HepG2 (cell line): ENCODE results near the gene TPSB2. TPM values are rescaled to one million over a fixed set of nuclear protein-coding genes. Genes with fewer than 3 reads are reported as not detected.

ENCODE experiments used
- ATAC-seq: fragments of 200-7000 bp; cut with Tn5 transposase; 3 replicates; pipeline ENCODE4 v1.9.1; 2020; ENCODE audit warnings: mild to moderate bottlenecking, moderate library complexity
- BruUV-seq: library from RNA; stranded (reverse); fragments of 400-500 nt; replicated peaks from 2 replicates; lab custom pipeline; 2021; lab: Mats Ljungman, UMichigan
- CTCF ChIA-PET: fragments of 300-600 bp; formaldehyde crosslinking; extraction: SDS; loops from one replicate; lab custom pipeline; 2021; ENCODE audit warnings: low total read pairs, inconsistent platforms, low intra/inter-chr PET ratio; lab: Yijun Ruan, JAX
- POLR2A ChIA-PET: fragments of 350-600 bp; sonication (Branson Sonifier 250); formaldehyde crosslinking; loops from one replicate; lab custom pipeline; 2020; ENCODE audit warnings: antibody characterized with exemption, inconsistent platforms; lab: Yijun Ruan, JAX
- DNase-seq: peaks from one replicate; pipeline ENCODE4 v3.0.0-alpha.2; 2015; ENCODE audit warnings: low spot score
- FAIRE-seq: peaks from 3 replicates; lab custom pipeline; 2011; peaks lifted over from hg19 to GRCh38; lab: Jason Lieb, UNC
- H2AFZ ChIP-seq: one replicate; pipeline ENCODE4 v1.6.1; 2011; ENCODE audit warnings: low read length, inconsistent platforms
- H3K27ac ChIP-seq: fragments of 300-600 bp; 3 replicates; pipeline ENCODE4 v1.8.0; 2011; ENCODE audit warnings: mixed run types, mild to moderate bottlenecking, mixed read lengths, low read length, inconsistent platforms; ENCODE audit not compliant: insufficient read depth; ENCODE audit errors: extremely low read length
- H3K27me3 ChIP-seq, 2 experiments: fragments of 200-600 bp in 1 of 2; 2 replicates in 1 of 2; 3 replicates in 1 of 2; pipeline versions ENCODE4 v1.6.0 to v1.8.0; 2011; ENCODE audit warnings: low read length in 2 of 2, mild to moderate bottlenecking in 2 of 2, moderate library complexity in 2 of 2, inconsistent platforms in 1 of 2; ENCODE audit not compliant: insufficient read depth in 2 of 2, control insufficient read depth in 1 of 2
- H3K36me3 ChIP-seq, 2 experiments: fragments of 200-600 bp in 1 of 2; replicated peaks in 1 of 2; 2 replicates in 1 of 2; 3 replicates in 1 of 2; pipeline versions ENCODE4 v1.5.1 to v1.8.0; 2011; ENCODE audit warnings: low read length in 2 of 2, inconsistent platforms in 1 of 2; ENCODE audit not compliant: insufficient read depth in 2 of 2, control insufficient read depth in 1 of 2
- H3K4me1 ChIP-seq: 2 replicates; pipeline ENCODE4 v1.5.1; 2012; ENCODE audit warnings: low read length, inconsistent platforms; ENCODE audit not compliant: insufficient read depth
- H3K4me2 ChIP-seq: 2 replicates; pipeline ENCODE4 v1.6.0; 2011; ENCODE audit warnings: low read depth, low read length, inconsistent platforms
- H3K4me3 ChIP-seq, 3 experiments: fragments of 200-600 bp in 1 of 3; sonication (generic), shearing (Covaris generic) in 1 of 3; replicated peaks in 1 of 3; 2 replicates each; pipeline ENCODE4 v1.5.1; 2011 to 2016; ENCODE audit warnings: low read length in 3 of 3, inconsistent platforms in 2 of 3, low read depth in 2 of 3, mild to moderate bottlenecking in 2 of 3, control low read depth in 1 of 3, mixed read lengths in 1 of 3; ENCODE audit not compliant: insufficient read depth in 1 of 3
- H3K79me2 ChIP-seq: one replicate; pipeline ENCODE4 v1.6.1; 2011; ENCODE audit warnings: low read length, inconsistent platforms; ENCODE audit not compliant: insufficient read depth
- H3K9ac ChIP-seq: 2 replicates; pipeline ENCODE4 v1.6.0; 2011; ENCODE audit warnings: mild to moderate bottlenecking, low read depth, low read length, inconsistent platforms; ENCODE audit not compliant: insufficient read depth
- H3K9me3 ChIP-seq: 2 replicates; pipeline ENCODE4 v1.5.1; 2012; ENCODE audit warnings: mild to moderate bottlenecking, low read length
- H4K20me1 ChIP-seq: 2 replicates; pipeline ENCODE4 v1.6.0; 2011; ENCODE audit warnings: inconsistent platforms, mild to moderate bottlenecking, low read length, moderate library complexity; ENCODE audit not compliant: insufficient read depth
- EED ChIP-seq: sonication (generic); formaldehyde crosslinking; IDR thresholded peaks from 2 replicates; pipeline ENCODE4 v1.5.0; 2020; ENCODE audit warnings: mild to moderate bottlenecking, missing genetic modification reagents
- KDM5A ChIP-seq: fragments of 200-600 bp; sonication (generic); IDR thresholded peaks from 2 replicates; pipeline ENCODE4 v1.7.0; 2018; ENCODE audit warnings: antibody characterized with exemption, mild to moderate bottlenecking, low read length, borderline replicate concordance
- MTF2 ChIP-seq: sonication (generic); formaldehyde crosslinking; IDR thresholded peaks from 2 replicates; pipeline ENCODE4 v1.5.0; 2020; ENCODE audit warnings: missing genetic modification reagents, borderline replicate concordance
- SSRP1 ChIP-seq: IDR thresholded peaks from 2 replicates; pipeline ENCODE4 v1.6.1; 2016; ENCODE audit warnings: control low read depth
- ZBTB25 ChIP-seq: IDR thresholded peaks from 2 replicates; pipeline ENCODE4 v1.6.1; 2018; ENCODE audit warnings: missing genetic modification reagents
- ZFP36 ChIP-seq: fragments of 150-350 bp; IDR thresholded peaks from 2 replicates; pipeline ENCODE4 v1.6.1; 2018; ENCODE audit warnings: borderline replicate concordance, low read length, low read depth; ENCODE audit not compliant: partially characterized antibody
- ZFX ChIP-seq: sonication (generic); formaldehyde crosslinking; IDR thresholded peaks from 2 replicates; pipeline ENCODE4 v1.4.0; 2020; ENCODE audit warnings: mild to moderate bottlenecking, low read depth, missing genetic modification reagents, moderate library complexity
- ZNF143 ChIP-seq: sonication (generic); formaldehyde crosslinking; IDR thresholded peaks from 2 replicates; pipeline ENCODE4 v1.4.0; 2020; ENCODE audit warnings: missing genetic modification reagents
- ZNF354B ChIP-seq: sonication (generic); formaldehyde crosslinking; IDR thresholded peaks from 2 replicates; pipeline ENCODE4 v1.8.0; 2022; ENCODE audit warnings: mild to moderate bottlenecking, missing genetic modification reagents
- ZNF709 ChIP-seq: sonication (generic); formaldehyde crosslinking; IDR thresholded peaks from 2 replicates; pipeline ENCODE4 v1.5.0; 2020; ENCODE audit warnings: mild to moderate bottlenecking, missing genetic modification reagents
- ZNF713 ChIP-seq: sonication (generic); formaldehyde crosslinking; IDR thresholded peaks from 2 replicates; pipeline ENCODE4 v1.4.0; 2020; ENCODE audit warnings: mild to moderate bottlenecking, missing genetic modification reagents
- ZNF746 ChIP-seq: sonication (generic); formaldehyde crosslinking; IDR thresholded peaks from 2 replicates; pipeline ENCODE4 v1.8.0; 2022; ENCODE audit warnings: mild to moderate bottlenecking, missing genetic modification reagents
- ZNF776 ChIP-seq: sonication (generic); formaldehyde crosslinking; IDR thresholded peaks from 2 replicates; pipeline ENCODE4 v1.4.0; 2020; ENCODE audit warnings: mild to moderate bottlenecking, missing genetic modification reagents
- WGBS: methylation state at CpG from one replicate; pipeline ENCODE4 v1.1.6; 2017; ENCODE audit warnings: low lambda C conversion rate; 5-methylcytosine and 5-hydroxymethylcytosine counted together
- in situ Hi-C: cut with HindIII; loops from 2 replicates; pipeline ENCODE4 v1.10.0; 2017; ENCODE audit warnings: low pct_unique_long_range_greater_than_20kb; ENCODE audit not compliant: extremely low pct_ligation_motif_present
- intact Hi-C: fragments of 100-400 bp; cut with micrococcal nuclease; formaldehyde crosslinking; loops from one replicate; pipeline ENCODE4 v1.10.0; 2022; ENCODE audit not compliant: unreplicated experiment
- polyA plus RNA-seq, 8 experiments: library from polyadenylated mRNA; depleted of rRNA in 3 of 8; stranded (reverse) in 7 of 8; unstranded in 1 of 8; fragments of >200 nt; fragmentation: Illumina TruSeq in 4 of 8; extraction: Trizol in 4 of 8; gene quantifications; 2 replicates each; pipeline versions ENCODE4 v1.2.1 to v1.2.3, GENCODE V29; 2011 to 2016; ENCODE audit warnings: low read depth in 4 of 8, missing spikeins in 1 of 8, mixed read lengths in 1 of 8; ENCODE audit not compliant: insufficient read depth in 1 of 8
- total RNA-seq, 5 experiments: library from RNA; depleted of rRNA; stranded (reverse); fragments of >200 nt; fragmentation: Illumina TruSeq; extraction: Trizol; gene quantifications; 2 replicates each; pipeline ENCODE4 v1.2.3, GENCODE V29; 2016; ENCODE audit warnings: low read depth in 1 of 5
- TF ChIP-seq, protein P1 (sequence below): sonication (generic); formaldehyde crosslinking; IDR thresholded peaks from 2 replicates; pipeline ENCODE4 v1.4.0; 2020; ENCODE audit warnings: missing genetic modification reagents, borderline replicate concordance

The TPSB2 gene
- total and polyA plus RNA-seq, 2 of the 13 experiments (the other 11 are each of a cell fraction or from before 2014, with no cell fraction given), result not detected

GRCh38 chr16:1202274-1202673 is 27.7 kb downstream of the TPSB2 start:
- Histone ChIP-seq H3K9ac (no peak overlapping the region), H3K27ac (no peak overlapping the region), H3K36me3 (no peaks in the 10 kb centered on the region), H2AFZ (no peak overlapping the region), H3K4me1 (peaks cover 16% of the 10 kb centered on the region), H3K79me2 (no peaks in the 10 kb centered on the region), H3K4me3 (no peak overlapping the region), H3K27me3 (peaks cover 0 to 11% of the 10 kb centered on the region in 2 experiments; a peak in 2 of 5 replicates), H3K9me3 (no peaks in the 10 kb centered on the region), H4K20me1 (peaks cover 9% of the 10 kb centered on the region; the same call in 1 of the 2 replicates), H3K4me2 (no peak overlapping the region)
- TF ChIP-seq ZNF354B (CRISPR knock-in tag) (no peak), ZFX (CRISPR knock-in tag) (no peak), ZNF746 (no peak), ZFP36 (no peak), ZNF143 (no peak), ZNF709 (CRISPR knock-in tag) (no peak), ZBTB25 (no peak), MTF2 (CRISPR knock-in tag) (no peak), ZNF776 (CRISPR knock-in tag) (no peak), EED (no peak), KDM5A (no peak), ZNF713 (CRISPR knock-in tag) (no peak), SSRP1 (CRISPR knock-in tag) (no peak)
- TF ChIP-seq, protein P1, sequence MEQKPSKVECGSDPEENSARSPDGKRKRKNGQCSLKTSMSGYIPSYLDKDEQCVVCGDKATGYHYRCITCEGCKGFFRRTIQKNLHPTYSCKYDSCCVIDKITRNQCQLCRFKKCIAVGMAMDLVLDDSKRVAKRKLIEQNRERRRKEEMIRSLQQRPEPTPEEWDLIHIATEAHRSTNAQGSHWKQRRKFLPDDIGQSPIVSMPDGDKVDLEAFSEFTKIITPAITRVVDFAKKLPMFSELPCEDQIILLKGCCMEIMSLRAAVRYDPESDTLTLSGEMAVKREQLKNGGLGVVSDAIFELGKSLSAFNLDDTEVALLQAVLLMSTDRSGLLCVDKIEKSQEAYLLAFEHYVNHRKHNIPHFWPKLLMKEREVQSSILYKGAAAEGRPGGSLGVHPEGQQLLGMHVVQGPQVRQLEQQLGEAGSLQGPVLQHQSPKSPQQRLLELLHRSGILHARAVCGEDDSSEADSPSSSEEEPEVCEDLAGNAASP (CRISPR knock-in tag), result no peak
- DNase-seq, result no peak
- BruUV-seq, result no TSS peak
- in situ Hi-C loops (loop anchor here (25.0 kb wide), 1 partner anchor 390 kb away; the partner anchor contains the start of gene GNG13), intact Hi-C loops (no loop called here)
- ChIA-PET POLR2A (no interaction called here), CTCF (no interaction called here)
- no peak for FAIRE-seq
- 89% methylated on average over 10 of the region's 18 CpGs for WGBS
- no peak for ATAC-seq
